ENCODE measurements around the gene B9D1.

DNA sequence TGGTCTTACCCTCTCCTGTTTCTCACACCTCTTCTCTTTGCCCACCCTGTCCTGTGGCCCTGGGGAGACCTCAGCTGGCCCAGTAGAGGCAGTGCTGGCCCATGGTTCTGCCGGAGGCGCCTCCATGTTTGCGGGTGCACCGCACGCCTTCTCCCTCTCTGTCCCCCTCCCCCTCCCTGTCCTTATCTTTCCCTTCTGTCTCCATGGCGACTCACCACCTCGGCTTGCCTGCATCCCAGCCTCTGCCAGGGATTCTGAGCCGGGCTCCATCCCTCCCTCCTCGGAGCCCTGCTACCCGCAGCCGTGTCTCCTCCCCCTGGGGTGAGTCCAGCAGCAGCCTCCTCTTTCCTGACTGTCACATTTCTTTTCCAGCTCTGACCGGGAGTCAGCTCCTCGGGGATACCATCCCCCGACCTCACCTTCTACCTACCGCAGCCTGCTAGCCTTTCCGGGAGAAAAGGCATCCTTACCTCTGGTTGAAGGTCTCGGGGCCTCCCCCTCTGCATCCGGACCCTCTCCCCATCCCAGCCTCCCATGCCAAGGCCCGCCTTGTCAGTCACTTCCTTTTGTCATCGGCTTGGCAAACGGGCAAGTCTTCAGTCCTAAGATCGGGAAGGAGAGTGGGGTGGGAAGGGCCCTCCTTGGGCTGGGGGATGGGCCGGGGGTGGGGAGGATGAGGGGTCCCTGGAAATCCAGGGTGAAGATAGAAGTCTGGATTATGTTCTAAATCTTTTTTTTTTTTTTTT is 48.5 kb upstream of the B9D1 start, which contains the start of gene RNF112:
- TF ChIP-seq, protein P1, sequence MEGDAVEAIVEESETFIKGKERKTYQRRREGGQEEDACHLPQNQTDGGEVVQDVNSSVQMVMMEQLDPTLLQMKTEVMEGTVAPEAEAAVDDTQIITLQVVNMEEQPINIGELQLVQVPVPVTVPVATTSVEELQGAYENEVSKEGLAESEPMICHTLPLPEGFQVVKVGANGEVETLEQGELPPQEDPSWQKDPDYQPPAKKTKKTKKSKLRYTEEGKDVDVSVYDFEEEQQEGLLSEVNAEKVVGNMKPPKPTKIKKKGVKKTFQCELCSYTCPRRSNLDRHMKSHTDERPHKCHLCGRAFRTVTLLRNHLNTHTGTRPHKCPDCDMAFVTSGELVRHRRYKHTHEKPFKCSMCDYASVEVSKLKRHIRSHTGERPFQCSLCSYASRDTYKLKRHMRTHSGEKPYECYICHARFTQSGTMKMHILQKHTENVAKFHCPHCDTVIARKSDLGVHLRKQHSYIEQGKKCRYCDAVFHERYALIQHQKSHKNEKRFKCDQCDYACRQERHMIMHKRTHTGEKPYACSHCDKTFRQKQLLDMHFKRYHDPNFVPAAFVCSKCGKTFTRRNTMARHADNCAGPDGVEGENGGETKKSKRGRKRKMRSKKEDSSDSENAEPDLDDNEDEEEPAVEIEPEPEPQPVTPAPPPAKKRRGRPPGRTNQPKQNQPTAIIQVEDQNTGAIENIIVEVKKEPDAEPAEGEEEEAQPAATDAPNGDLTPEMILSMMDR (IDR thresholded peaks at IDR 0.05): no peak
- TF ChIP-seq POLR2A (IDR thresholded peaks at IDR 0.05): no peak

All from testis (tissue), 2 donors.